ENCODE results near the gene TMEM41B.

- TF ChIP-seq POLR2AphosphoS5 (IDR thresholded peaks at IDR 0.05) (peak; percentile 62), CTCF (IDR thresholded peaks at IDR 0.05) (peak in 1 of 4 experiments; percentile 43)
These were observed at the start of gene TMEM41B for GRCh38 chr11:9314291-9315077.
